ENCODE data around the gene WIPF2. TPM values are rescaled to one million over a fixed set of nuclear protein-coding genes. Genes with fewer than 3 reads are reported as not detected.

The WIPF2 gene
- total and polyA plus RNA-seq, 2 donors (not counting 1 experiment from before 2014, with no cell fraction given), result 7.7 to 48.4 TPM

DNA sequence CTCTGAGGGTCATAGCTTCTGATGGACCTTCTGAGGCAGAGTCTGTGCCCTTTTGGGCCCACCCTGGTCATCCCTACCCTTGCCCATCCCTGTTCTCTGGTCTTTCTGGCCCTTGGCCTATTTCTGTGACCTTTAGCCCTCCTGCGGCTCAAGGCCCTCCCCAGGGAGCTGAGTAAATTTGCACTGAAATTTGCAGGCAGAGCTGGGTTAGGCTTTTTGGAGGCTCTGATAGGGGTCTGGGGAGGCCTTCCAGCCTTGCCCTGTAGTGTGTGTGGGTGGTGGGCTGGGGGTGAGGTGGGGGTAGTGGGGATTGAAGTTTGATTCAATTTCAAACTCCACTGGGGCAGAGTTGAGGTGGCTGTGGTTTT, 107.7 kb downstream of the WIPF2 start:
- peak overlapping the region; percentile 98 for H3K4me2 ChIP-seq (replicated peaks; ENCODE audit: low read depth, low read length, poor library complexity, severe bottlenecking)
- no peaks in the 10 kb centered on the region for H3K9me3 ChIP-seq (ENCODE audit: control extremely low read depth in 1 of 3, control insufficient read depth in 2 of 3, insufficient read depth in 1 of 3, low read length in 2 of 3)
- peaks cover 11% of the 10 kb centered on the region for H4K20me1 ChIP-seq (ENCODE audit: control insufficient read depth, insufficient read depth, low read length, poor library complexity, severe bottlenecking)
- peak overlapping the region; percentile 64 for H3K9ac ChIP-seq (ENCODE audit: low read length)
- Mint-ChIP-seq H3K4me1 (peaks cover 92% of the 10 kb centered on the region), H3K27me3 (no peaks in the 10 kb centered on the region), H3K9me3 (ENCODE audit: insufficient read depth) (no peaks in the 10 kb centered on the region), H3K27ac (peak overlapping the region; percentile 100), H3K4me3 (peak overlapping the region; percentile 97)
- H3K4me3 ChIP-seq (ENCODE audit: control extremely low read depth in 1 of 5, extremely low read depth in 1 of 5, insufficient read depth in 1 of 5, low read depth in 2 of 5, low read length in 4 of 5), result peak overlapping the region in 4 of 5 experiments; percentile 13 to 60 (median 30)
- ATAC-seq (ENCODE audit: low read depth) (no peak), DNase-seq (no peak)
- peak overlapping the region; percentile 96 for H3K27ac ChIP-seq (ENCODE audit: low read length in 2 of 2)
- peaks cover 99% of the 10 kb centered on the region for H3K79me2 ChIP-seq (ENCODE audit: control insufficient read depth, insufficient read depth, low read length)
- ChIA-PET POLR2A (interaction anchor here (0.6 to 6.5 kb wide), 9 partner anchors 9 to 1359 kb away, joined by 3 to 96 read pairs (median 4); no protein-coding TSS in a partner anchor), CTCF (interaction anchor here (0.7 to 12.7 kb wide), 11 partner anchors 8 to 1322 kb away, joined by 3 to 119 read pairs (median 7); no protein-coding TSS in a partner anchor)
- no peaks in the 10 kb centered on the region for H3K27me3 ChIP-seq (replicated peaks in 1 of 4; ENCODE audit: control extremely low read depth in 1 of 4, control insufficient read depth in 3 of 4, insufficient read depth in 4 of 4, low read length in 3 of 4)
- H2AFZ ChIP-seq (ENCODE audit: insufficient read depth, low read depth, low read length, poor library complexity, severe bottlenecking), result no peak overlapping the region
- H3K4me1 ChIP-seq (ENCODE audit: control insufficient read depth in 2 of 2, insufficient read depth in 2 of 2, low read length in 2 of 2), result peaks cover 82 to 99% of the 10 kb centered on the region in 2 donors
- TF ChIP-seq EZH2 (IDR thresholded peaks at IDR 0.05; ENCODE audit: borderline replicate concordance, insufficient read depth, low read depth, low read length, poor library complexity, severe bottlenecking), result no peak
- TF ChIP-seq, protein P1, sequence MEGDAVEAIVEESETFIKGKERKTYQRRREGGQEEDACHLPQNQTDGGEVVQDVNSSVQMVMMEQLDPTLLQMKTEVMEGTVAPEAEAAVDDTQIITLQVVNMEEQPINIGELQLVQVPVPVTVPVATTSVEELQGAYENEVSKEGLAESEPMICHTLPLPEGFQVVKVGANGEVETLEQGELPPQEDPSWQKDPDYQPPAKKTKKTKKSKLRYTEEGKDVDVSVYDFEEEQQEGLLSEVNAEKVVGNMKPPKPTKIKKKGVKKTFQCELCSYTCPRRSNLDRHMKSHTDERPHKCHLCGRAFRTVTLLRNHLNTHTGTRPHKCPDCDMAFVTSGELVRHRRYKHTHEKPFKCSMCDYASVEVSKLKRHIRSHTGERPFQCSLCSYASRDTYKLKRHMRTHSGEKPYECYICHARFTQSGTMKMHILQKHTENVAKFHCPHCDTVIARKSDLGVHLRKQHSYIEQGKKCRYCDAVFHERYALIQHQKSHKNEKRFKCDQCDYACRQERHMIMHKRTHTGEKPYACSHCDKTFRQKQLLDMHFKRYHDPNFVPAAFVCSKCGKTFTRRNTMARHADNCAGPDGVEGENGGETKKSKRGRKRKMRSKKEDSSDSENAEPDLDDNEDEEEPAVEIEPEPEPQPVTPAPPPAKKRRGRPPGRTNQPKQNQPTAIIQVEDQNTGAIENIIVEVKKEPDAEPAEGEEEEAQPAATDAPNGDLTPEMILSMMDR (IDR thresholded peaks at IDR 0.05), result no peak
- WGBS (ENCODE audit: insufficient coverage), result 40% methylated on average over 1 of the region's 1 CpG
- intact Hi-C loops (cut with micrococcal nuclease), result loop anchor here (1.0 kb wide), 2 partner anchors 9 to 14 kb away; no protein-coding TSS in a partner anchor
- H3K36me3 ChIP-seq (replicated peaks in 1 of 2; ENCODE audit: control extremely low read depth in 1 of 2, control insufficient read depth in 1 of 2, extremely low read depth in 1 of 2, insufficient read depth in 2 of 2, low read length in 1 of 2), result peaks cover 0 to 11% of the 10 kb centered on the region in 2 experiments

DNA sequence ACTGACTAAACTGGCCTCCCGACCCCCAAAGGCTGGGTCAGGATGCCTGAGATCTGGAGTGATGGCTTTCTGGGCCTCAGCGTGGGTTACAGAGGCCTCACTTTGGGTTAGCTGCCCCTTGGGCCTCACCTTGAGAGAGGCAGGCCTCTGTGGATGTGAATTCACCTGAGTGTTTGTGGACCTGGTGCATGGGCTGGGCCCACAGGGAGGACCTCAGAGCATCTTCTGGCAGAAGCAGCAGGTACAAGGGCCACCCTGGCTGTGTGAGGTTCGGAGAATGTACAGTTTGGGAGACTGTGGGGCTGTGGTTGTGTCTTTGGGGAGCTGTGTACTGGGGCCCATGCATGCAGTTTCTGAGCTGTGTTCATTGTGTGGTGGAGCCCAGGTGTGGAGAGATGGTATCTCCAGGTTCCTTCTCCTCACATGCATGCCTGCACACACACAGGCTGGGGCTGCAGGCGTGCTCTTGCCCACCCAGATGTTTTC, 108.2 kb downstream of the WIPF2 start:
- H4K20me1 ChIP-seq (ENCODE audit: control insufficient read depth, insufficient read depth, low read length, poor library complexity, severe bottlenecking), result peaks cover 16% of the 10 kb centered on the region
- H3K9ac ChIP-seq (ENCODE audit: low read length), result peak overlapping the region; percentile 64
- WGBS (ENCODE audit: insufficient coverage), result 62% methylated on average over 4 of the region's 4 CpGs
- CTCF ChIA-PET, result interaction anchor here (1.0 to 12.7 kb wide), 11 partner anchors 8 to 233 kb away, joined by 3 to 119 read pairs (median 7); no protein-coding TSS in a partner anchor
- Mint-ChIP-seq H3K4me3 (peak overlapping the region; percentile 97), H3K27ac (peak overlapping the region; percentile 100), H3K4me1 (peaks cover 88% of the 10 kb centered on the region), H3K9me3 (ENCODE audit: insufficient read depth) (no peaks in the 10 kb centered on the region), H3K27me3 (no peaks in the 10 kb centered on the region)
- POLR2A ChIA-PET, result interaction anchor here (0.6 to 6.5 kb wide), 10 partner anchors 9 to 1359 kb away, joined by 3 to 96 read pairs (median 4); no protein-coding TSS in a partner anchor
- H3K36me3 ChIP-seq (replicated peaks in 1 of 2; ENCODE audit: control extremely low read depth in 1 of 2, control insufficient read depth in 1 of 2, extremely low read depth in 1 of 2, insufficient read depth in 2 of 2, low read length in 1 of 2), result peaks cover 0 to 16% of the 10 kb centered on the region in 2 experiments
- no peak overlapping the region for H2AFZ ChIP-seq (ENCODE audit: insufficient read depth, low read depth, low read length, poor library complexity, severe bottlenecking)
- DNase-seq (peak; percentile 37), ATAC-seq (ENCODE audit: low read depth) (no peak)
- H3K27ac ChIP-seq (ENCODE audit: low read length in 2 of 2), result peak overlapping the region; percentile 96
- no peak for TF ChIP-seq EZH2 (IDR thresholded peaks at IDR 0.05; ENCODE audit: borderline replicate concordance, insufficient read depth, low read depth, low read length, poor library complexity, severe bottlenecking)
- peak overlapping the region in 2 of 5 experiments; percentile 9 to 60 for H3K4me3 ChIP-seq (ENCODE audit: control extremely low read depth in 1 of 5, extremely low read depth in 1 of 5, insufficient read depth in 1 of 5, low read depth in 2 of 5, low read length in 4 of 5)
- H3K79me2 ChIP-seq (ENCODE audit: control insufficient read depth, insufficient read depth, low read length), result peaks cover 99% of the 10 kb centered on the region
- no peaks in the 10 kb centered on the region for H3K9me3 ChIP-seq (ENCODE audit: control extremely low read depth in 1 of 3, control insufficient read depth in 2 of 3, insufficient read depth in 1 of 3, low read length in 2 of 3)
- peak overlapping the region; percentile 98 for H3K4me2 ChIP-seq (replicated peaks; ENCODE audit: low read depth, low read length, poor library complexity, severe bottlenecking)
- intact Hi-C loops (cut with micrococcal nuclease), result no loop called here
- H3K27me3 ChIP-seq (replicated peaks in 1 of 4; ENCODE audit: control extremely low read depth in 1 of 4, control insufficient read depth in 3 of 4, insufficient read depth in 4 of 4, low read length in 3 of 4), result no peaks in the 10 kb centered on the region
- peaks cover 84 to 99% of the 10 kb centered on the region in 2 donors for H3K4me1 ChIP-seq (ENCODE audit: control insufficient read depth in 2 of 2, insufficient read depth in 2 of 2, low read length in 2 of 2)
